HG03460 (cell line): ENCODE results near the gene GSG1L.

Source experiments
- ATAC-seq: cut with Tn5 transposase; IDR thresholded peaks from one replicate; pipeline ENCODE4 v1.9.1; 2021; ENCODE audit not compliant: unreplicated experiment

The GSG1L gene

DNA sequence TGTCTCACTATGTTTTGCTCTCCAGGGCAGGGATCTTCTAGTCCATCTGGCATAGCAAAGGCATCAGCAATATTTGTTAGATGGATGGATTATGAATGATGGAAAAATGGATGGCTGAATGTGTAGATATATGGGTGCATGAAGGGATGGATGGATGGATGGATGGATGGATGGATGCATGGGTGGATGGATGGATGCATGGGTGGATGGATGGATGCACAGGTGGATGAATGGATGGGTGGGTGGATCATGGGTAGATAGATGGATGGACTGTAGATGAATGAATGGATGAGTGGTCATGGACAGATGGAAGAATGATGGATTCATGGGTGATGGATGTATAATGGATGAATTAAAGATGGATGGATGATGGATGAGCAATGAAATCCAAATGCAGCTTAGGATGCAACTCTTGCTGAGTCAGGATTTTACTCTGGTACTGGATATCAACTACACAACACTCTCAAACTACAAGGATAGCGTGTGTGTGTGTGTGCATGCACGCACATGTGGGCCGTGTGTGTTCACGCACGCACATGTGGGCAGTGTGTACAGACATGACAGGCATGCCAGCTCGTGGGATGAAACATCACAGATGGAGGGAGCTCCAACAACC is 34.0 kb downstream of the GSG1L start:
- ATAC-seq, result no peak

DNA sequence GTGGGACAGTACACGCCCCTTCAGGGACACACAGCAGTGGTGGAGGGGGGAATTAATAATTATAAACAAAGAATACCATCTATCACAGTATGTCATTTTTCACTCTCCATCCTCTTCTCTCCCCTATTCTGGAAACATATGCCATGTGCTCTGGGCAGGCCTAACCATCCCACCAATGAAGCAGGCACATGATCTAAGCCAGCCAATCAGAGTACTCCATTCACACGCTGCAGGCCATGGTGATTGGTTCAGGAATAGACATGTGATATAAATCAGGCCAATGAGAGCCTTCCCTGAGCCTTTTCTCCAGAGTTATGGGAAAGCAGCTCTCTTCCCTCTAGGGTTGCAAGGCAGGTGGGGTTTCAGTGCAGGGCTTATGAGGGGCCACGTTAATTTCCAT is 36.5 kb downstream of the GSG1L start:
- no peak for ATAC-seq

DNA sequence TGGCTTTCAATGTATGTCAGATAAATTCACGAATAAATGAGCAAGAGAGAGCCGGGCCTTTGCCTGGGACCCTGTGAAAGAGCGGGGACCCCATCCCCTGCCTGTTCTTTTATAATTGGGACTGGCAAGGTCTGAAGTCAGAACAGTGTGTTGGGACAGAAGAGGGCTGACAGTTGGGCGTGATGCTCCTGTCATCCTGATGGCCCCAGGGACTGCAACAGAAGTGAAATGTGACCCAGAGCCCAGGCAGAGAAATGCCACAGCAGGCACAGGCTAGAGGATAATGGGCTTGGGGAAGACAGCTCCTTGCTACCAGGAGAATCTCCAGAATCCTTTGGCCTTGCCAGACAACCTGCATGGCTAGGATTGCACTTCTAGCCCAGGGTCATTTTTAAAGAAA is 37.9 kb downstream of the GSG1L start:
- ATAC-seq, result no peak

GRCh38 chr16:28019218-28019617 is 44.3 kb downstream of the GSG1L start:
- ATAC-seq, result no peak

GRCh38 chr16:28014851-28015250 is 48.7 kb downstream of the GSG1L start:
- no peak for ATAC-seq

DNA sequence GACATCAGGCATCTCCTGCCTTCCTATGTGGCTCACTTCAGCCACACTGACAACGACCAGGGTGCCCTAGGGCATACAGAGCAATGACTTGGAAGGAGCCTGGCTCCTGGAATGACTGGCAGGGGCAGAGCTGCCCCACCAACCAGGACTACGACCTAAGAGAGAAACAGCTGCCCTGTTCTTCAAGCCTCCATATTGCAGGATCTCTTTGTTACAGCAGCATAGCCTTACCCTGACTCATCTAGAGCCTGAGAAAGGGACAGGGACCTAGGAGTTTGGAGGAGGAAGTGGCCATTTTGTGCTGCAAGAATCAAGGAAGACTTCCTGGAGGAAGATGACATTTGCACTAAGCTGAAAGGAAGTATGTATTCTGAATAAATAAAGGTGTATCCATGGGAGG is 49.6 kb downstream of the GSG1L start:
- no peak for ATAC-seq

DNA sequence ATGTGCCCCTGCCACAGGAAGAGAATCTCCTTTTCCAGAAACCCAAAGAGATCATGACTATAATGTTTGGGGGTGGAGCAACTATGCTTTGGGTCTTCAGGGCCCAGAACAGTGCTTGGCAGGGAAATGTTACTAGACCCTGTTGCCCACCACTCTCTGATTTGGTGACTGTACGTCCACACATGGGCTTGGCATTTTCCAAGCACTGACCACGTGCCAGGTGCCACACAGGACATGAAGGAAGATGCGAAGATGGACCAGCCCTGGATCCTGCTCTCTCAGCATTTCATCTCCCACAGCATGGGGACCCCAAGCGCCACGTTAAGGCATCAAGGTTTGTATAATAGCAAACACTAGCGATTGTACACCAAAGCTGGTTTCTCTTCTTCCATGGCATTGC is 50.1 kb downstream of the GSG1L start:
- ATAC-seq, result no peak

DNA sequence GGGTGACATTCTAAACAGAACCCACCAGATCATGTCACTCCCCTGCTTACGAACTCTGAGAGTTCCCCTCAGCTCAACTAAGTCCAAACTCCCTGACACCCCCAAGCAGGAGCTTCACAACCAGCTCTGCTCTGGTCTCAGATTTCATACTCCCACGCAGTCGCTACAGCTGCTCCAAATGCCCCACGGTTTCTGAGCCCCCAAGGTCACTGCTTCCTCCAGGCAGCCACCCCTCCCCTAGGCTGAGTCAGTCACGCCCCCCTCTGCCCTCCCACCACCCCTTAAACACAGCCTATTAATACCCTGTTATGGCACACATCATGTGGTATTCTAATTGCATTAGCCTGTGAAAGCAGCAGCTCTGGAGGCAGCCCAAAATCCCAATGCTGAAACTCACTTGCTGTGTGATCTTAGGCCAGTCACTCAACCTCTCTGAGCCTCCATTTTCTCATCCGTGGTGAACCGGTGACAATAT is 51.5 kb downstream of the GSG1L start:
- ATAC-seq, result no peak

DNA sequence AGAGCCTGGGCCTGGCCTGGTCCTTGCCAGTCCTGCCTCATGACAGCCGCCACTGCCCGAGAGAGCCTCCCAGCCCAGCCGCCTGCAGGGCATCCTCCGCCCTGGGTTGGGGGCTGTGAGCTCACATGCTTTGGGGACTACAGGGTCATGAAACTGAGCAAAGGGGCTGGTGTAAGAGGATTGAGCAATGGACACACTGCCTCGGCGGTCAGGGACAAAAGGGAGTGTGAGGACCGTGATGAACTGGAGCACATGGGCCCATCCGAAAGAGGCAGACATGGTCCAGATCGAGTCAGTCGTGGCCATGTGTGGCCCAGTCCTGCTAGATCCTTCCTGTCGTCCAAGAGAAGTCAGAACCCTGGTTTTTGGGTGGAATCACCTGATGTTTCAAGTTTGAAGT is 52.3 kb downstream of the GSG1L start:
- no peak for ATAC-seq

DNA sequence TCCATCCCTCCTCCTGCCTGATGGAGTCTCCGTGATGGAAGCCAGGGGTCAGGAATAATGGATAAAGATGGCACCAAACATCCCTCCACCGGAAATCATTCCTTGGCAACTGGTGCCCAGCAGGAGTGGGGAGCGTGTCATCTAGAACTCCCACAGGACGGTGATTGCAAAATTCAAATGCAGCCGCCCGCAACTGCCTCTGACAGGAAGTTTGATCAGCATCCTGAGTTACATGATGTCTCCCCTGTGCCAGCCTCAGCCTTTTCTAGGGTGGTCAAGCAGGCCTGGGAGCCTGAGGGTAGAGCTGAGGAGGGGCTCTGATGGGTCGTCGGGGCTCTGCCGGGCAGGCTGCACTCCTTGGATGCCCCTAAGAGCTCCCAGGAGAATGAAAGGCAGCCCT is 52.8 kb downstream of the GSG1L start:
- no peak for ATAC-seq

DNA sequence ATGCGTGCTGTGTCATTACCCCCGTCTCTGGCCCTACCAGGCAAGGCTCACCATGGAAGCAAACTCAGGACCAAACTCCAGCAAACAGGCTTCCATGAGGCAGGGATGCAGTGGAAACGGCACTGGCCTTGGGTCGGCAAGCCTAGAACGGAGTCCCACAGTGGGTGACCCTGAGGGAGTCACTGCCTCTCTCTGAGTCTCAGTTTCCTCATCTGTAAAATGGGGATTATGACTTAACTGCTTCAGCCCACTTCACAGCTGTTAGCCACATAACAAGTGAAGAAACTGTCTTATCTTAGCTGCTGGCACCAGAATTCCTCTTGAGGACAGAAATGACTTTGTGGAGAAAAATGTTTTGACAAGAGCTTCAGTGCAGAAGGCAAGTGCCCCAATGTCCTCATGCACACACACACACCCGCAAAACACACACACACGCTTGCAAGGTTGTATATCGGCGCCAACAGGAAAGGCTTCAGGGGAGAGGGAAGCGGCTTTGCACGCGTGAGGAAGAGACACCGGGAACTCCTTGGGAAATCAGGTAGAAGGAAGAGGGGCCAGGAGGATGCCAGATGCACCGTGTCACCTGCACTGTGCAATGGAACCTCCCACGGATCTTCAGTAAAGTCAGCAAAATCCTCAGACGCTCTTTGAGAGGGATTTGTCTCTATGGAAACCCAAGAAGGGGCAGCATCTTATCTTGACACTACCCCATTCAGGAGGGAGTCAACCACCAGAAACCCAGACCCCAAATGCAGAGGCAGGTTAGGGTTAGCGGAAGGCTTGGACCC is 53.7 kb downstream of the GSG1L start:
- no peak for ATAC-seq

DNA sequence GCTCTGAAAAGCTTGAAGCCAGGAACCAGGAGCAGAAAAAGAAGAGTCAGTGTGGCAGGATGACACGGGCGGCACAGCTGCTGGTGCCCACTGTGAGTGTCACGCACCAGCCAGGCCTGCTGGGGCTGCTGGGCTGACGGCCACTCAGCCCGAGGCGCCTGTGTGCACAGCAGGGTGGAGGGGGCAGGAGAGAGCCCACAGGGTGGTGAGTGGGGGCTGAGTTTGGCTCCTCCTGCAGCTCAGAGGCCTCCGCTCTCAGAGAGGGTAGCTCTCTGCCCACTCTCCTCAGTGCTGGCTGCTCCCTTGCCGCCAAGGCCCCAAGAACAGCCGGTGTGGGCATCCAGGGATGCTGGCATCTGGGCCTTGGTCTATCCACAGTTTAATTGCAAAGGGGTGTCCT is 59.6 kb downstream of the GSG1L start:
- ATAC-seq, result no peak

GRCh38 chr16:28003021-28003865 is 60.3 kb downstream of the GSG1L start:
- no peak for ATAC-seq

DNA sequence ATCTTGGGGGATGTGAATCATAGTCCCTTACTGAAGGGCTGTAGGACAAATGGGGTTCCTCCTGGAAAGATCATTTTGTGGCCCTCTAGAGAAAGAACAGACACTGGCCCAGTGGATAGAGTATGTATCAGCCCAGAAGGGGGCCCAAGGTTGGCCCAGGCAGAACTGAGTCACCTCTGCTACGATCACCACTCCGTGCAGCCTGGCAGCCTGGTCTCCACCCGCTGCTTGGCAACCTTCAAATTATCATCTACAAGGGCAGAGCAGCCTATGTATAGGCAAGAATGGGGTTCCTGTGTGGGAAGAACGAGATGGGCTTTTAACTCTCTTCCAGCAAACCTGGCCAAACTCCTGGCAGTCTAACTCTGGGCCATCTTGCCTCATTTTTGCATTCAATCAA is 61.9 kb downstream of the GSG1L start:
- no peak for ATAC-seq

DNA sequence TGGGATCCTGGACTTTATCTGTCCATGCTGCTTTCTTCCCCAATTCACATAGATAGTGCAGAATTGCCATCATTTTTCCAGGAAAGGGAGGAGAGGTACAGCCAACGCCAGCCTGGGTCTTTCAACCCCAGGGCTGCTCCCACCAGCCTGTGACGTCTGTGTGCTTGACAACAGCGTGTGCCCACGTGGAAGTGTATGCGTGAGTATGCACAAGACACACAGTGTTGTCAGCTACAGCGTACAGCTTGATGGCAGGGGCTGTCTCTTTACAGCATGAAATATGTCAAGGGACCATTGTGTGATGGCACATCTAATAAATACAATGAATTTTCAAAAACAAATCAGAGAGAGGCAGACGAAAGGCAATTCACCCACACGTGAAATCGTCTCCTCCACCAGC is 62.3 kb downstream of the GSG1L start:
- no peak for ATAC-seq

GRCh38 chr16:28000314-28001169 is 63.0 kb downstream of the GSG1L start:
- no peak for ATAC-seq

GRCh38 chr16:27999687-28000086 is 63.8 kb downstream of the GSG1L start:
- no peak for ATAC-seq

- ATAC-seq, result no peak
Observed at GRCh38 chr16:27995378-27995777, 68.1 kb downstream of the GSG1L start.

GRCh38 chr16:27994686-27995085 is 68.8 kb downstream of the GSG1L start:
- ATAC-seq, result no peak

GRCh38 chr16:27993587-27993986 is 69.9 kb downstream of the GSG1L start:
- ATAC-seq, result no peak

- ATAC-seq, result no peak
Observed at GRCh38 chr16:27991876-27992275, 71.6 kb downstream of the GSG1L start.
